Gastrocnemius medialis (tissue), 4 donors: Measurements from ENCODE around the gene LARGE1. TPM values are rescaled to one million over a fixed set of nuclear protein-coding genes. Genes with fewer than 3 reads are reported as not detected.
"Not testable (repeated sequence)": the region's sequence is repeated elsewhere in the genome, so short reads cannot be mapped to it uniquely, and the experiment has no call there.

Experiments used
- ATAC-seq, 2 donors: fragments of 150-250 bp; one replicate each; pipeline ENCODE4 v1.9.1; 2016
- DNase-seq, 2 donors: peaks; one replicate each; pipeline ENCODE4 v3.0.0-alpha.2; 2019
- H3K27ac ChIP-seq, 4 donors: fragments of 200-600 bp; sonication (generic); 1 replicate in 1 of 4; 2 replicates in 3 of 4; pipeline ENCODE4 v1.5.1; 2016 to 2018; ENCODE audit warnings: mild to moderate bottlenecking in 2 of 4, moderate library complexity in 1 of 4
- H3K27me3 ChIP-seq, 3 donors: fragments of 200-600 bp; sonication (generic) in 2 of 3; 1 replicate in 1 of 3; 2 replicates in 2 of 3; pipeline versions ENCODE4 v1.5.1 to v1.6.0; 2016 to 2019; ENCODE audit warnings: mild to moderate bottlenecking in 1 of 3, moderate library complexity in 1 of 3
- H3K36me3 ChIP-seq, 2 donors: fragments of 200-600 bp; sonication (generic) in 1 of 2; one replicate each; pipeline ENCODE4 v1.5.1; 2017 to 2018
- H3K4me1 ChIP-seq, 2 donors: fragments of 200-600 bp; sonication (generic) in 1 of 2; one replicate each; pipeline ENCODE4 v1.5.1; 2016 to 2017; ENCODE audit warnings: mild to moderate bottlenecking in 2 of 2
- H3K4me3 ChIP-seq, 4 donors: fragments of 200-600 bp; sonication (generic) in 3 of 4; 1 replicate in 1 of 4; 2 replicates in 3 of 4; pipeline ENCODE4 v1.5.1; 2016 to 2019; ENCODE audit warnings: mild to moderate bottlenecking in 2 of 4
- H3K9me3 ChIP-seq, 3 donors: fragments of 200-600 bp; sonication (generic) in 2 of 3; 1 replicate in 1 of 3; 2 replicates in 2 of 3; pipeline ENCODE4 v1.5.1; 2016 to 2019
- POLR2A ChIP-seq, 2 donors: fragments of 450-650 bp; IDR thresholded peaks; one replicate each; pipeline ENCODE4 v1.6.1; 2017; ENCODE audit warnings: antibody characterized with exemption in 2 of 2, mild to moderate bottlenecking in 2 of 2, moderate library complexity in 2 of 2
- in situ Hi-C, 4 donors: fragments of 200-750 bp; cut with MboI; loops; one replicate each; pipeline versions ENCODE4 v1.15.0 to v1.8.0; 2017; ENCODE audit warnings: low sequenced_read_pairs in 4 of 4
- intact Hi-C: fragments of 100-400 bp; cut with DNase I; formaldehyde crosslinking; loops from one replicate; pipeline ENCODE4 v1.15.1; 2023; ENCODE audit warnings: low total_unique reads
- total RNA-seq, 4 donors: library from RNA; depleted of rRNA; stranded (reverse); fragments of >200 nt; gene quantifications; one replicate each; pipeline versions ENCODE4 v1.1.0 to v1.2.3, GENCODE V29; 2016
- TF ChIP-seq, protein P1 (sequence below), 5 experiments: fragments of 450-650 bp in 3 of 5; fragments of 200-600 bp in 2 of 5; sonication (generic) in 2 of 5; IDR thresholded peaks in 4 of 5; conservative IDR thresholded peaks in 1 of 5; 1 replicate in 4 of 5; 2 replicates in 1 of 5; pipeline ENCODE4 v1.5.1; 2016 to 2019; ENCODE audit warnings: antibody characterized with exemption in 5 of 5, mild to moderate bottlenecking in 3 of 5, moderate library complexity in 3 of 5

The LARGE1 gene
- total RNA-seq, 4 donors from 2014 or later: 48.5 to 91.0 (median 68.4) TPM

- no peaks in the 10 kb centered on the region for H3K27me3 ChIP-seq
- H3K4me3 ChIP-seq: no peak overlapping the region
- no peak for TF ChIP-seq POLR2A (IDR thresholded peaks at IDR 0.05)
- TF ChIP-seq, protein P1, sequence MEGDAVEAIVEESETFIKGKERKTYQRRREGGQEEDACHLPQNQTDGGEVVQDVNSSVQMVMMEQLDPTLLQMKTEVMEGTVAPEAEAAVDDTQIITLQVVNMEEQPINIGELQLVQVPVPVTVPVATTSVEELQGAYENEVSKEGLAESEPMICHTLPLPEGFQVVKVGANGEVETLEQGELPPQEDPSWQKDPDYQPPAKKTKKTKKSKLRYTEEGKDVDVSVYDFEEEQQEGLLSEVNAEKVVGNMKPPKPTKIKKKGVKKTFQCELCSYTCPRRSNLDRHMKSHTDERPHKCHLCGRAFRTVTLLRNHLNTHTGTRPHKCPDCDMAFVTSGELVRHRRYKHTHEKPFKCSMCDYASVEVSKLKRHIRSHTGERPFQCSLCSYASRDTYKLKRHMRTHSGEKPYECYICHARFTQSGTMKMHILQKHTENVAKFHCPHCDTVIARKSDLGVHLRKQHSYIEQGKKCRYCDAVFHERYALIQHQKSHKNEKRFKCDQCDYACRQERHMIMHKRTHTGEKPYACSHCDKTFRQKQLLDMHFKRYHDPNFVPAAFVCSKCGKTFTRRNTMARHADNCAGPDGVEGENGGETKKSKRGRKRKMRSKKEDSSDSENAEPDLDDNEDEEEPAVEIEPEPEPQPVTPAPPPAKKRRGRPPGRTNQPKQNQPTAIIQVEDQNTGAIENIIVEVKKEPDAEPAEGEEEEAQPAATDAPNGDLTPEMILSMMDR (IDR thresholded peaks at IDR 0.05 in 4 of 5, conservative IDR thresholded peaks at IDR 0.05 in 1 of 5): no peak
- peaks cover 14 to 15% of the 10 kb centered on the region in 2 donors for H3K4me1 ChIP-seq
- no peaks in the 10 kb centered on the region for H3K9me3 ChIP-seq
- intact Hi-C loops: loop anchor here (5.0 kb wide), 1 partner anchor 112 kb away; no protein-coding TSS in a partner anchor
- no peaks in the 10 kb centered on the region for H3K36me3 ChIP-seq
- DNase-seq (peak; percentile 13 to 34), ATAC-seq (peak; percentile 78 to 84)
- H3K27ac ChIP-seq: no peak overlapping the region
- in situ Hi-C loops: loop anchor here in 1 of 4 donors (10.0 kb wide), 1 partner anchor 59 kb away; no protein-coding TSS in a partner anchor
These were observed 454.7 kb downstream of the LARGE1 start for GRCh38 chr22:33465554-33465953.

DNA sequence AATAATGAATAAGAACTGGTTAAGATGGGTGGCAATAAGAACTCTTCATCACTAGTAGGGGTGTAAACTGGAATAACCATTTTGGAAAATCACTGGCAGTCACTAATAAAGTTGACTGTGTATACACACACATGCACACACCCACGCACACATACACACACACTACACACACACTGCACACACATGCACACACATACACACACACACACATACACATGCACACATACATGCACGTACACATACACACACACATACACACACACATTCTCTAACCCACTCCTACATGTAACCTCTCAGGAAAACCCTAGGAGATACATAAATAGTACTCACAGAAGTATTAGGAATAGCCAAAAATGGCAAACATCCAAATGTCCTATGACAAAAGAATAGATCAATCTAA lies 455.6 kb downstream of the LARGE1 start:
- Histone ChIP-seq H3K9me3 (no peaks in the 10 kb centered on the region), H3K36me3 (no peaks in the 10 kb centered on the region), H3K4me1 (peaks cover 14 to 15% of the 10 kb centered on the region in 2 donors), H3K27me3 (no peaks in the 10 kb centered on the region), H3K4me3 (no peak overlapping the region), H3K27ac (no peak overlapping the region)
- in situ Hi-C loops (loop anchor here in 1 of 4 donors (10.0 kb wide), 1 partner anchor 60 kb away; no protein-coding TSS in a partner anchor), intact Hi-C loops (loop anchor here (5.0 kb wide), 1 partner anchor 113 kb away; no protein-coding TSS in a partner anchor)
- TF ChIP-seq, protein P1 (IDR thresholded peaks at IDR 0.05 in 4 of 5, conservative IDR thresholded peaks at IDR 0.05 in 1 of 5): no peak
- TF ChIP-seq POLR2A (IDR thresholded peaks at IDR 0.05): no peak
- DNase-seq (no peak), ATAC-seq (no peak)

DNA sequence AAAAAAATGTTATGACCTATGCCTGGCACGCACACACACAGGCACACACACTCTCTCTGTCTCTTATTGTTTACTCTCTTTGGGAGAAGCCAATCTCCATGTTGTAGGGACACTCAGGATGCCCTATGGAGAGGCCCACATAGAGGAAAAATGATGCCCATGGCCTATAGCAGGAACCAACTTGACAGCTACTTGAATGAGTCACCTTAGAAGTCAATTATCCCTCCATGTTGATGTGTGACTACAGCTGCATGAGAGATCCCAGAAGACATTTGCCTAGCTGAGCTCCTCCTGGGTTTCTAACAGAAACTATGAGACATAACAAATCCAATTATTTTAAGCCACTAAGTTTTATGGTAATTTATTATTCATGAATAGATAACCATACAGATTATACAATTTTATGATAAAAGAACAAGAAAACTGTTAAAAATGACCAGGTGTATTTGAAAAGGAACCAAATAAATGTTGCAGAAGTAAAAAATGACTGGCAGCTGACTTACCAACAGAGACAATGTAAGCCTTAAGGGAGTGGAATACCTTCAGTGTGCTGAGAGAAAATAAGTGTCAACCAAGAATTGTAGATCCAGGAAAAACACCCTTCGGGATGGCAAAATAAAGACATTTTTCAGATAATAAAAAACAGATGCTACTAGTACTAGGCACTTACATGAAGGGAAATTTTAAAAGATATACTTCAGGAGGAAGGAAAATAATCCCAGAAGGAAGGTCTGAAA lies 458.4 kb downstream of the LARGE1 start:
- intact Hi-C loops: no loop called here
- in situ Hi-C loops: loop anchor here in 1 of 4 donors (10.0 kb wide), 1 partner anchor 63 kb away; no protein-coding TSS in a partner anchor
- H3K27me3 ChIP-seq: no peaks in the 10 kb centered on the region
- H3K4me3 ChIP-seq: no peak overlapping the region
- H3K9me3 ChIP-seq: no peaks in the 10 kb centered on the region
- DNase-seq: no peak
- H3K4me1 ChIP-seq: peaks cover 12 to 14% of the 10 kb centered on the region in 2 donors
- no peak overlapping the region for H3K27ac ChIP-seq
- no peak for ATAC-seq
- TF ChIP-seq POLR2A (IDR thresholded peaks at IDR 0.05): no peak
- TF ChIP-seq, protein P1 (IDR thresholded peaks at IDR 0.05 in 4 of 5, conservative IDR thresholded peaks at IDR 0.05 in 1 of 5): no peak
- H3K36me3 ChIP-seq: no peaks in the 10 kb centered on the region

GRCh38 chr22:33461245-33461644 lies 459.0 kb downstream of the LARGE1 start:
- intact Hi-C loops: not testable (repeated sequence)

GRCh38 chr22:33459137-33459536 lies 461.1 kb downstream of the LARGE1 start:
- in situ Hi-C loops (no loop called here), intact Hi-C loops (no loop called here)
- DNase-seq (no peak), ATAC-seq (no peak)
- Histone ChIP-seq H3K4me3 (no peak overlapping the region), H3K36me3 (no peaks in the 10 kb centered on the region), H3K4me1 (no peaks in the 10 kb centered on the region), H3K27me3 (no peaks in the 10 kb centered on the region), H3K9me3 (no peaks in the 10 kb centered on the region), H3K27ac (no peak overlapping the region)
- TF ChIP-seq, protein P1 (IDR thresholded peaks at IDR 0.05 in 4 of 5, conservative IDR thresholded peaks at IDR 0.05 in 1 of 5): no peak
- no peak for TF ChIP-seq POLR2A (IDR thresholded peaks at IDR 0.05)

More at GRCh38 chr22:33461245-33461644, 459.0 kb downstream of the LARGE1 start:
- in situ Hi-C loops: loop anchor here in 1 of 4 donors (10.0 kb wide), 1 partner anchor 64 kb away; no protein-coding TSS in a partner anchor
- H3K36me3 ChIP-seq, H3K27ac ChIP-seq, ATAC-seq, H3K9me3 ChIP-seq, DNase-seq, H3K27me3 ChIP-seq, H3K4me3 ChIP-seq: not testable (repeated sequence)
- H3K4me1 ChIP-seq: peaks cover 11 to 14% of the 10 kb centered on the region in 2 donors
